Esophagus muscularis mucosa (tissue), 4 donors: ENCODE results near the gene SLC5A4.

ENCODE experiments used
- EP300 ChIP-seq: sonication (generic); formaldehyde crosslinking; IDR thresholded peaks from one replicate; pipeline ENCODE4 v1.6.1; 2017; ENCODE audit warnings: antibody characterized with exemption
- POLR2A ChIP-seq: fragments of 450-650 bp; IDR thresholded peaks from one replicate; pipeline ENCODE4 v1.6.1; 2017; ENCODE audit warnings: antibody characterized with exemption, moderate library complexity, mild to moderate bottlenecking, low read depth
- POLR2AphosphoS5 ChIP-seq, 2 donors: sonication (generic); formaldehyde crosslinking; IDR thresholded peaks; one replicate each; pipeline ENCODE4 v1.6.1; 2017; ENCODE audit warnings: antibody characterized with exemption in 2 of 2
- TF ChIP-seq, protein P1 (sequence below), 3 experiments: fragments of 200-600 bp in 2 of 3; fragments of 450-650 bp in 1 of 3; sonication (generic) in 2 of 3; IDR thresholded peaks; one replicate each; pipeline ENCODE4 v1.5.1; 2017 to 2019; ENCODE audit warnings: antibody characterized with exemption in 3 of 3, mild to moderate bottlenecking in 2 of 3, moderate library complexity in 1 of 3

- no peak for TF ChIP-seq POLR2A
- TF ChIP-seq, protein P1, sequence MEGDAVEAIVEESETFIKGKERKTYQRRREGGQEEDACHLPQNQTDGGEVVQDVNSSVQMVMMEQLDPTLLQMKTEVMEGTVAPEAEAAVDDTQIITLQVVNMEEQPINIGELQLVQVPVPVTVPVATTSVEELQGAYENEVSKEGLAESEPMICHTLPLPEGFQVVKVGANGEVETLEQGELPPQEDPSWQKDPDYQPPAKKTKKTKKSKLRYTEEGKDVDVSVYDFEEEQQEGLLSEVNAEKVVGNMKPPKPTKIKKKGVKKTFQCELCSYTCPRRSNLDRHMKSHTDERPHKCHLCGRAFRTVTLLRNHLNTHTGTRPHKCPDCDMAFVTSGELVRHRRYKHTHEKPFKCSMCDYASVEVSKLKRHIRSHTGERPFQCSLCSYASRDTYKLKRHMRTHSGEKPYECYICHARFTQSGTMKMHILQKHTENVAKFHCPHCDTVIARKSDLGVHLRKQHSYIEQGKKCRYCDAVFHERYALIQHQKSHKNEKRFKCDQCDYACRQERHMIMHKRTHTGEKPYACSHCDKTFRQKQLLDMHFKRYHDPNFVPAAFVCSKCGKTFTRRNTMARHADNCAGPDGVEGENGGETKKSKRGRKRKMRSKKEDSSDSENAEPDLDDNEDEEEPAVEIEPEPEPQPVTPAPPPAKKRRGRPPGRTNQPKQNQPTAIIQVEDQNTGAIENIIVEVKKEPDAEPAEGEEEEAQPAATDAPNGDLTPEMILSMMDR (IDR thresholded peaks at IDR 0.05), result no peak
- TF ChIP-seq POLR2AphosphoS5 (IDR thresholded peaks at IDR 0.05), result no peak
- TF ChIP-seq EP300, result no peak
Observed at GRCh38 chr22:32181043-32181442, 74.1 kb downstream of the SLC5A4 start.
